GM12891 (cell line): Measurements from ENCODE around the gene LZIC.

Source experiments
- POLR2A ChIP-seq: IDR thresholded peaks from 2 replicates; pipeline ENCODE4 v1.6.1; 2011; ENCODE audit warnings: low read depth, low read length, control low read depth
- POLR2AphosphoS5 ChIP-seq: IDR thresholded peaks from 2 replicates; pipeline ENCODE4 v1.6.1; 2011; ENCODE audit warnings: low read depth, low read length, control low read depth
- SPI1 ChIP-seq: IDR thresholded peaks from 2 replicates; pipeline ENCODE4 v1.6.1; 2011; ENCODE audit warnings: low read depth, low read length, control low read depth

- TF ChIP-seq POLR2A (no peak), POLR2AphosphoS5 (no peak), SPI1 (no peak)
Measured at GRCh38 chr1:9922342-9922741, 20.8 kb downstream of the LZIC start.
